AG08395 (cell line): Measurements from ENCODE around the gene C1orf141.
"Not testable (repeated sequence)": the region's sequence is repeated elsewhere in the genome, so short reads cannot be mapped to it uniquely, and the experiment has no call there.

Experiments
- DNase-seq: peaks from one replicate; pipeline ENCODE4 v3.0.0; 2012; ENCODE audit warnings: mixed read lengths, low spot score

The C1orf141 gene

GRCh38 chr1:67142931-67143330 lies 8.2 kb upstream of the C1orf141 start:
- DNase-seq, result no peak

- DNase-seq, result not testable (repeated sequence)
Measured at GRCh38 chr1:67141832-67142231, 7.1 kb upstream of the C1orf141 start.

- no peak for DNase-seq
Measured at GRCh38 chr1:67140460-67140859, 5.7 kb upstream of the C1orf141 start.

- DNase-seq, result no peak
Measured at GRCh38 chr1:67138813-67139499, 4.2 kb upstream of the C1orf141 start.

GRCh38 chr1:67137307-67137753 lies 2.6 kb upstream of the C1orf141 start:
- no peak for DNase-seq

- peak; percentile 53 for DNase-seq
Measured at GRCh38 chr1:67135354-67135753, 584 bp upstream of the C1orf141 start.

- DNase-seq, result no peak
Measured at GRCh38 chr1:67133177-67133576, 1.6 kb downstream of the C1orf141 start.

GRCh38 chr1:67130673-67131072 lies 4.1 kb downstream of the C1orf141 start:
- DNase-seq, result no peak

GRCh38 chr1:67126974-67127373 lies 7.8 kb downstream of the C1orf141 start:
- no peak for DNase-seq

GRCh38 chr1:67126111-67126746 lies 8.5 kb downstream of the C1orf141 start:
- peak; percentile 32 for DNase-seq

GRCh38 chr1:67124455-67124854 lies 10.3 kb downstream of the C1orf141 start:
- DNase-seq, result no peak

- DNase-seq, result no peak
Measured at GRCh38 chr1:67120855-67121619, 13.7 kb downstream of the C1orf141 start.

- no peak for DNase-seq
Measured at GRCh38 chr1:67118646-67119045, 16.1 kb downstream of the C1orf141 start.

GRCh38 chr1:67118191-67118590 lies 16.6 kb downstream of the C1orf141 start:
- no peak for DNase-seq

- DNase-seq, result no peak
Measured at GRCh38 chr1:67114162-67114561, 20.6 kb downstream of the C1orf141 start.

- DNase-seq, result no peak
Measured at GRCh38 chr1:67110352-67110751, 24.4 kb downstream of the C1orf141 start.

- no peak for DNase-seq
Measured at GRCh38 chr1:67105508-67105907, 29.3 kb downstream of the C1orf141 start.

GRCh38 chr1:67103548-67103947 lies 31.2 kb downstream of the C1orf141 start:
- no peak for DNase-seq

- no peak for DNase-seq
Measured at GRCh38 chr1:67100833-67101232, 33.9 kb downstream of the C1orf141 start.

- no peak for DNase-seq
Measured at GRCh38 chr1:67097305-67097704, 37.5 kb downstream of the C1orf141 start.

- no peak for DNase-seq
Measured at GRCh38 chr1:67094191-67094590, 40.6 kb downstream of the C1orf141 start.

- no peak for DNase-seq
Measured at GRCh38 chr1:67089685-67090208, 45.0 kb downstream of the C1orf141 start.

GRCh38 chr1:67088440-67088839 lies 46.3 kb downstream of the C1orf141 start:
- no peak for DNase-seq
